GM20000 (cell line): ENCODE measurements around the gene MAN2B2.
"Not testable (repeated sequence)": the region's sequence is repeated elsewhere in the genome, so short reads cannot be mapped to it uniquely, and the experiment has no call there.

ENCODE experiments used
- DNase-seq: peaks from one replicate; pipeline ENCODE4 v3.0.0; 2012; ENCODE audit warnings: low spot score
- CTCF ChIP-seq: IDR thresholded peaks from 2 replicates; pipeline ENCODE4 v1.5.1; 2012; ENCODE audit warnings: mild to moderate bottlenecking, control low read depth; ENCODE audit errors: extremely low read depth, missing control alignments

Gene MAN2B2

GRCh38 chr4:6672131-6672530, 97.1 kb downstream of the MAN2B2 start:
- no peak for DNase-seq
- TF ChIP-seq CTCF: no peak

GRCh38 chr4:6672541-6673190, 97.7 kb downstream of the MAN2B2 start:
- not testable (repeated sequence) for DNase-seq
